NCI-H69 (cell line): ENCODE measurements around the gene ADAMTS14.

Experiments used
- DNase-seq: peaks from one replicate; lab custom pipeline; 2025; lab: John Stamatoyannopoulos, UW

The ADAMTS14 gene

DNA sequence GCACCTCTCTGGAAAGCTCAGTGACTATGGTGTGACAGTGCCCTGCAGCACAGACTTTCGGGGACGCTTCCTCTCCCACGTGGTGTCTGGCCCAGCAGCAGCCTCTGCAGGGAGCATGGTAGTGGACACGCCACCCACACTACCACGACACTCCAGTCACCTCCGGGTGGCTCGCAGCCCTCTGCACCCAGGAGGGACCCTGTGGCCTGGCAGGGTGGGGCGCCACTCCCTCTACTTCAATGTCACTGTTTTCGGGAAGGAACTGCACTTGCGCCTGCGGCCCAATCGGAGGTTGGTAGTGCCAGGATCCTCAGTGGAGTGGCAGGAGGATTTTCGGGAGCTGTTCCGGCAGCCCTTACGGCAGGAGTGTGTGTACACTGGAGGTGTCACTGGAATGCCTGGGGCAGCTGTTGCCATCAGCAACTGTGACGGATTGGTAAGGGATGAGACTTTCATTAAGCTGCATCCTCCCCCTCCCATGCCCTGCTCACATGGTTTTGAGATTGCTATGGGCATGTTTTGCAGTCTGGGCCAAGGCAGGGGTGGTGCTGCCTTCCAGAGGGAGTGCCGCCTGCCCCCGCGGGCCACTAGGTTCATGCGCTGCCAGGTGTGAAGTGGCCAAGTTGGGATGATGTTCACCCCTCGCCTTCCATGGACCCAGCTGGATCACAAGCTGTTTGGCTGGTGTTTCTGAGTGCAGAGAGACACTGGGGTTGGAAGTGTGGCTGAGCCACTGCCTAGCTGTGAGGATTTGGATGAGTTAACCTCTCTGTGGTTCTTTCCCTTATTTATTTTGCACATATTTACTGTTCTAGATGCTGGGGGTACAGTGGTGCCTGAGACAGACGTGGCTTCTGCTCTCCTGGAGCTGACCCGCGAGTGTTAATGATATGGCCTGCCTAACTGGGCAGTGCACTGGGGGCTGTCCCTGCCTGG, 2.5 kb downstream of the ADAMTS14 start:
- DNase-seq, result peak; percentile 35

DNA sequence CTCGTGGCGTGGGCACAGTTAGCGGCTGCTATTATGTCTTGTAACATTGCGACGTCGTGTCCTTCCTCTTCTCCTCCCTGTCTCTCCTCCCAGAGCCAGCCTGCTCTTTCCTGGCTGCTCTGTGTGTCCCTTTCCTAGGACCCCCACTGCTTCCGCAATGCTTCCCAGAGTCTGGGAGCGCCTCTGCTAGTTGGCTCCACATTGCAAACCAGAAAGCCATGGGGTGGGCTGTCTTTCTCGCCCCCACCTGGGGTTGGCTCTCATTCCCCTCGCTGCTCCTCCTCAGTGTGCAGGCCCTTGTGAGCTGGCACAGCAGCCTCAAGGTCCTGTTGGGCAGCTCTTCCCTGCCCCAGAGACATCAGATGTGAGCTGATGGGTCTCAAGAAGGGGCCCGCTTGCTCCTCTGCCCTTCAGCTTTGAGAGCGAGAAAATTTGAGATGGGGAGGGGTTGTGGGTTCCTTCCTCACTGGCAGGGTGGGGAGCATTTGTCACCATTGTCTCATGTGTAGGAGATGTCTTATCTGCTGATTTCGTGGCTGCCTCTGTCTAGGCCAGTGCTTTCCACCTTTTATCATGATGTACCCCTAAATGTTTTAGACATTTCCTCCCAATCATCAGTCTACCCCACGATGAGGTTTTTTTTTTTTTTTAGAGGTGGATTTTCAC, 3.3 kb downstream of the ADAMTS14 start:
- no peak for DNase-seq

DNA sequence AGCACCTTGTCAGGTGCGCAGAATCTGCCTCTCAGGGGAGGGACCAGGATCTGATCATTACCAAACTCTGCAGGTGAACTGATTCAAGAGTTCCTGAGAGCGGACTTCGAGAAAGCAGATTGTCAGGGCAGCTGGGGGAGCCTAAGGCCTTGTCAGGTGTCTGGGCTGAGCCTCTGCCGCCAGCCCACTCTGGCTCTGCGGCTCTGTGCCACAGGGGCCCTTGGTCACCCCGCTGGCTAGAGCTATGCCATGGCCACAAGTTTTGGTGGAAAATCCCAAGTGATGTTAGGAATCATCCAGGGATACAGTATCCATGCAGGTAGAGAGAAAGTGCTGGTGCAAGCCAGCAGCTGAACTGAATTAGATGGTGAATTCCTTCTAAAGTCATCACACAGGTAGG, 4.2 kb downstream of the ADAMTS14 start:
- no peak for DNase-seq

DNA sequence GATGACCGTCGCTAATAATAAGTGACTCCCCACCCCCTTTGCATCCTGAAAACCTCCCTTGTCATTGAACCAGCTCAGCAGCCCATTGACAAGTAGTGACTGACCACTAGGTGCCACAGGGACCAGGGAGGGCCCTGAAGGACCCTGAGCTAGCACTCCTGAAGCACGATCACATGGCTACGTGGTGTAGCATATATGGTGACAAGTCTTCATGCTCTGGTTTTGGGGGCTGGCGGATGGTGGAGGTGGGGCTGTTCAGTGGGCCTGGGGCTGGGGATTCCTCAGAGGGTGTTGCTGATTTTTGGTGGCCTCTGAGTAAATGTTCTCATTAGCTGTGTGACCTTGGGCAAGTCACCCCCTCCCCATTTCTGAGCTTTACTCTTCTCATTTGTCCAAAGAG, 4.7 kb downstream of the ADAMTS14 start:
- no peak for DNase-seq

DNA sequence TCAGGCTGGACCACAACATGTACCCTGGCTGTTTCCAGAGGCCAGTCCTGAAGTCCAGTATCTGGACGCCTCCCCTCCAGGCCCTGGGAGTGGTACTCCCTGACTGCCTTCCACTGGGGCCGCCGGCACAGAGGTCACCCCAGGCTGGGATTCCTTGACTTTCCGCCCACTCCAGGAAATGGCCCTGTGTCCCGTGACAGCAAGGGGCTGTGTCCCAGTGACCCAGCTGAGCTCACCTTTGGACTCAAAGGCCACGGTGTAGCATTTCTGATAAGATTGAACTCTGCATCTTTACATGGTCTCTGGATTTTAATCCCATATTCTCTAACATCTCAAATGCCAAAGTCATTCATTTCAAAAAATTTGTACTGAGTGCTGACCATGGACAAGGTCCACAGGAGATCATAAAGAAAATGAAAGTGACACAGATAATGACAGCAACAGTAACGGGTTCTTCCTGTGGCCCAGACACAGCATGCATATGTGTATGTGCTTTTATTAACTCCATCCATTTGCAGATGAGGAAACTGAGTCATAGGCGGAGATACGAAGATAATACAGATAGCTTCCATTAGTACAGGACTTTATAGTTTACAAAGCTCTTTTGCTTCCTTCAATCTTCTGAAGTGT, 5.4 kb downstream of the ADAMTS14 start:
- no peak for DNase-seq

DNA sequence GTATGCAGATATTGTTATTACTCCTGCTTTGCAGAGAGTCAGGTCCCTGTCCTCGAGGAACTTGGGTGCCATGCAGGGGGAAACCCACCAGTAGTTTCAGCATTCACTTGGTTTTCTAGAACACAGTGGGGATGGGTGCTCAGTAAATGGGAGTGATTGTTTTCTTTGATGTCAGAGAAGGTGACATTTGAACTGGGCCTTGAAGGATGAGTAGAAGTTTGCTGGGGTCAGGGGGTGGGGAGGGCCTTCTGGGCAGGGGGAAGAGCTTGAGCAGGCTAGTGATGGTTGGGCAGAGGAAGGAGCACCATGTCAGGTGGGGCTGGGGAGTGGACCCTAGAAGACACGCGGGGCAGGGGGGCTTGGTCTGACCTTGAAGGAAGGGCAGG, 5.9 kb downstream of the ADAMTS14 start:
- DNase-seq, result no peak

DNA sequence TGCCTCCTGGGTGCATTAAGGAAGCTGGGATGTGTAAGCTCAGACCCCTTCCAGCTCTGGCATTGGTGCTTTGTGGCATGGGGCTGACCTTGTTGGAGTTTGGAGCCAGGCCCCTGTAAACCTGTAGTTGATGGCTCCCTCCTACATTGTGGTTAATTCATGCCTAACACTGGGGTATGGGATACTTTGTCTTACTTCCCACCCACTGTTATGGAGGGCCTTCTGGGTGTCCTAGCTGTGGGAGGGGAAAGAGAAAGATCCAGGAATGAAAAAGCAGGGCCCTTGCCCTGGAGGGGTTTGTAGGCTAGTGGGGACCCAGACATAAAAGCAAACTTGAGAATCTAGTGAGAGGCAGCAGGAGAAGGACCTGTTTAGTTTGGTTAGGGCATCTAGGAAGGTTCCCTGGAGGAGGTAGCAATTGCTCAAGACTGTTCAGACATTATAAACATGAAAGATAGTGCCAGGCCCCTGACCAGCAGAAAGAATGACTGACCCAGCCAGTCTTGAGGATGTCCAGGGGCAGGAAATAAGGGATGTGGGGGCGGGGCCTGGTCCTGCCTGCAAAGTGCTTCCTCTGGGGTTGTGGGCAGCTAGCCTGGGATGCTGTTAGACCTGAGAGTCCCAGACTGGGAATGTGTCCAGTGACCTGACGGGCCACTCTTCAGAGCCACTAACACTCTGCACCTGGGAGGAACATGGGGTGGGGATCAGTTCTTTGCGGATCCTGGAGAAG, 6.6 kb downstream of the ADAMTS14 start:
- DNase-seq, result no peak

DNA sequence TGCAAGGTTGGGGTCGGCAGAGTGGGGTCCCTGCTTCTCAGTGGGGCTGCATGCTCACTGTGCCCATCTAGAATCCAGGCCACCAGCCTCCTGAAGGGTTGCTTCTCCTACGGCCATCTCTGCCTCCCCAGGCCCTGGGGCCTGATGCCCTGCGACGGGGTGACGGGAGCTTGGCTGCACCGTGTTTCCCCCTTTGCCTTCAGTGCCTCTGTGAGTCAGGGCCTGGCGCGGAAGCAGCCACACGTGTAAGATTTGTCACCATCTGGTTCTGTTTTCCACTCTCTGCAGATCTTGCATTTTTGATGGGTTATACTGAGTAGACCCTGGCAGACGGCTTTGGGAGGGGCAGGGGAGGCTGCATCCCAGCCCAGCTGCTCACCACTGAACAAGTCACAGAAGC, 7.2 kb downstream of the ADAMTS14 start:
- peak; percentile 5 for DNase-seq

DNA sequence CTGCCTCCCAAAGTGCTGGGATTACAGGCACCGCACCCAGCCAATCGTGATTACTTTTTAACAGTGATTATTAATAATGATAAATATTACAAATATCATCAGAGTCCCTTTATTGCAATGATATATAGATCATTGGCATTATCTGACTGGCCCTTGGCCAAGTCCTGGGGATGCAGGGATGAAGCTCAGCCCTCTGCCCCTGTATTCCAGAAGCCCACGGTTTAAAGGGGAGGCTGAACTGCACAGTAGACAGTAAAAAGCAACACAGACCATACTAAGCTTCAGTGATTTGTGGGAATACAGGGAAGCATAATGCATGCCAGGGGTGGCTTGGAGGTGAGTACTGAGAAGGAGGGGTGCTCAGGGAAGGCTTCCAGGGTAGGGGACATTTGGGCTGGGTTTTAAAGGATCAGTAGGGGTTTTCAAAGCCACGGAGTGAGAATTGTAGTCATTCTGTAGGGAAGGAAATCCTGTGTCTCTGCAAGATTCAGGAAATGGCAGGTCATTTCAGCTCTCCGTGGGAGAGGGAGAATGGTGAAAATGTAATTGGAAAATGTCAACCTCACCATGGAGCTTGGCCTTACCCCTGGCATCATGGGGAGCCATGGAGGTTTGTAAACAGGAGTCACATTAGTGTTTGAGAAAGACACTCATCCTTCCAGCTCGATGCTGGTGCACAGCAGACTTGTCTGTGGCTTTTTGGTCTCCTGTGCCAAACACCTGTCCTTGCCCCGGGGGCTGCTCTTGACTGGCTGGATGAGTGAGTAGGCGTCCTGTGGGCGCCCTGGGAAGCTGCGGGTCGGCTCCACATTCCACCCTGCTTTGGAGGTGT, 8.8 kb downstream of the ADAMTS14 start:
- peak; percentile 83 for DNase-seq

DNA sequence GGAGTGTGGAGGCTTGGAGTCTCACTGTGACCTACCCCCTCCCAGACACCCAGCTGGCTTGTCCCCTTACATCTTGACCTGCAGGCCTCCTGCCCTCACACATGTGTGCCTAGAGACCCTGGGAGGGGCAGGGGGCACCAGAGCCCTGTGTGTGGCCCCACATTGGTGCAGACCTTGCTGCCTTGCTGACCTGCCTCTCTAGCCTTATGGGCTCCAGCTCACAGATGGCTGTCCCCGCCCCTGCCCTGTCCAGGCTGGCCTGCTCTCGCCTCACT, 9.4 kb downstream of the ADAMTS14 start:
- DNase-seq, result no peak

DNA sequence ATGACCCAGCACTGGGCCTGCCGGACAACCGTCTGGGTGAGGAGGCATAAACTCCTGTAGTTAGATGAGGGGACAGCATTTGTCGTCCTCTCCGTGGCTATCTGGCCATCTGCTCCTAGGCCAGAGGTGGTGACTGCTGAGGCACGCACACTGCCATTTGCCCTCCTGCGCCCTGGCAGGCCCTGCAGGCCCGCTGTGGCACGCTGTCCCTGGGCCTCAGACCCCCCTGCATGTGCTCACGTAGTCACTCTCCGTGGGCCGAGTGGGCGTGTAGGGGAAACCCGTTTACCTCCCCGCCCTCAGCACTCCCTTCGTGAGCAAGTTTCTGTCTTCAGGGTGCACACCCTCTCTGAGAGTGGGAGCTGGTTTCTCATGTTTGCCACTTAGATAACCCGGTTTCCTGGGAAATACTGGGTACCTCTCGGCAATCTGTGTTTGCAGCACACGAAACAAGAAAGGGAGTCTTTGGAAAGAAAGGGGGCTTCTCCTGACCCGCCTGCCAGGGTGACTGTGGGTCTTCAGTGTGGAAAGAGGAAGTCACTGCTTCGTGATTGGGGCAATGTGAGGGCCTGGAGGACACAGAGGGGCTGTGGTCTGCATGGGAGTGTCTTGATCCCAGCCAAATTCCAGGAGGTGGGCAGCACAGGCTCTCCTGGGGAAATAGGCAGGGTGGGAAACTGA, 10.8 kb downstream of the ADAMTS14 start:
- DNase-seq, result no peak

DNA sequence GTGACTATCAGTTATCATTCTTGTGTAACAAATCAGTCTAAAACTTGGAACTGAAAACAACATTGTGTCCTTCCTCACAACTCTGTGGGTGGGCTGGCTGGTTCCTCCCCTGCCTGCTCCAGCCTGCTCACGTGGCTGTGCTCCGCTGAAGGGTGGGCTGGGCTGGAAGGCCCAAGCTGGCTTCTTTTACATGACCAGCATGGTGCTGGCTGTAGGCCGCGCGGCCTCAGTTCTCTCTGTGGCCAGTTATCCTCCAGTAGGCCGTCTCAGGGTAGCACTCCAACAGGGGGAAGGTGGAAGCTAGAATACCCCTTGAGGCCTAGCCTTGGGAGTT, 11.3 kb downstream of the ADAMTS14 start:
- DNase-seq, result no peak

DNA sequence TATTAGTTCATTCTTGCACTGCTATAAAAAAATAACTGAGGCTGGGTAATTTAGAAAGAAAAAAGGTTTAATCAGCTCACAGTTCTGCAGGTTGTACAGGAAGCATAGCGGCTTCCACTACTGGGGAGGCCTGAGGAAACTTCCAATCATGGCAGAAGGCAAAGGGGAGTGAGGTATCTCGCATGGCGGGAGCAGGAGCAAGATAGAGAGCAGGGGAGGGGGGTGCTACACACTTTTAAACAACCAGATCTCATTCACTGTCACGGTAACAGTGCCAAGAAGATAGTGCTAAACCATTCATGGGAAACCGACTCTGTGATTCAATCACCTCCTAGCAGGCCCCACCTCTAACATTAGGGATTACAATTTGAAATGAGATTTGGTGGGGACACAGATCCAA, 11.6 kb downstream of the ADAMTS14 start:
- no peak for DNase-seq

DNA sequence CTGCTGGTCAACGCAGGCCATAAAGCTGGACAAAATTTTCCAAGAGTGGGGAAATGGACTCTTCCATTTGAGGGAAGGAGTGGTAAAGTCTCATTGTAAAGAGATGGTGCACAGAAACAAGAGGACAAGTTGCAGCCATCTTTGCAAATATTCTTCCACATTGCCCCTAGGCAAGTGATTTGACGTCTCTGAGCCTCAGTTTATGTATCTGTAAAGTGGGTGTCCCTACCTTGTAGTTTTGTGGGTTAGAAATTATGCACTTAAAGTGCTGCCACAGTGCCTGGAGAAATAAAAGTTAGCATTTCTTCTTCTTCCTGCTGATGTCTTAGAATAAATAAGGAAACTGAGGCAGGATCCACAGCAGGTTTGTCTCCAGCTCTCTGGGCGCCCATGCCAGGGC, 12.1 kb downstream of the ADAMTS14 start:
- DNase-seq, result no peak

DNA sequence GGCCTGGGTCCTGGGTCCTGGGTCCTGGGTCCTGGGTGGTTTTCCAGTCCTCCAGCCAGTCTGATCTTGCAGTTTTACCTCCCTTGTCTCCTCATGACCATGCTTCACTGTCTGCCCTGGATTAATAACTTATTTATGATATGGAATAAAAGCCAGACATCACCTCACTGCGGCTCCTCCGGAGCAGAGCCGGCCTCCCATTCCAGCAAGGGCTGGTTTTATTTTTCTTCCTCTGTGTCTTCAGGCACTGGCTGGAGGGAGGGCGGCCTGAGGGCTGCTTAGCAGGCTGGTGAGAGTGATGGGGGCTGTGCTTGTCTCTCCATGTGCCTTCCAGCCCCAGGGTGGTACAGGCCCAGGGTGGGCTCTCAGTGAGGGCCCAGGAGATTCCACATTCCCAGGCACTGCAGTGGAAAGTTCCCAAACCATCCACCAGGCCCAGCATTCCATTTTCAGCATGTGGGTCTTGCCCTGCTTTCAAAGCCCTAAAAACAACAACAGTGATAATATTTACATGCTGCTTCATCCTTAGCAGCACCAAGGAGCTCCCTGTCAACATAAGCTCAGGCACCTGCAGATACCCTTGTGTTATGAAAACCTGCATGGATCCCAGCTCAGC, 12.6 kb downstream of the ADAMTS14 start:
- no peak for DNase-seq

DNA sequence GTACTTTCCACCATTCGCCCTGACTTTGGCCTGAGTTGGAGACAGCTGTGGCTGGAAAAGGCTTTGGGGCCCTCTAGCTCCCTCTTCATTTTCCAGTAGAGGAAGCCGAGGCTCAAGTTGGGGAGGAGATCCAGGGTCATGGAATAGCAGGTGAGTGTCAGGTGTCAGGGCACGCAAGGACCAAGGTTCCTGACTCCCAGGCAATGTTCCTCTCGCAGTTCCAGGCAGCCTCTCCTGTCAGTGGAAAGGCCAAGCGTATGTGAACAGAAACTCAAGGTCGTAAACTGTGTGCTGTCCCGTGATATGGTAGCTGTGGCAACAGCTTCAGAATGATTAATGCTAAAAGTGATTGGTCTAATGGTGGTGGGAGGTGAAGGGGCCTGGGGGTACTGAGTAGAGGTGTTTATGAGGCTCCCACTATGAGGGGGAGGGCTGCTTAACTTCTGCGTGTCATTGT, 13.2 kb downstream of the ADAMTS14 start:
- no peak for DNase-seq

DNA sequence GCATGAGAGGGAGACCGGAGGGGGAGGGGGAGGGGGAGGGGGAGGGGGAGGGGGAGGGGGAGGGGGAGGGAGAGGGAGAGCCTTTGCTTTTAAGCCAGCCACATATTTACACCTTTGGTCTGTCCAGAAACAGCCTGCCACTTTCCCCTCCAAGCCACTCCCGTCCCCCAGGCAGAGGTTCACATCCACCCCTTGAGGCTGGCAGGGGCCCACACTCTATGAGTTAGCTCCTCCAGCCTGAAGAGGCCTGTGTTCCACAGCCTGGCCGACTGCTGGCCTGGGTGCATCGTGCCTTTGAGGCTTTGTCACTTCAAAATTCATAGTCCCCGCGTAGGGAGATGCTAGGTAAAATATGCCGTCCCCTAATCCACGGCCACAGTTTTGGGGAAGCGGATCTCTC, 16.5 kb downstream of the ADAMTS14 start:
- no peak for DNase-seq

DNA sequence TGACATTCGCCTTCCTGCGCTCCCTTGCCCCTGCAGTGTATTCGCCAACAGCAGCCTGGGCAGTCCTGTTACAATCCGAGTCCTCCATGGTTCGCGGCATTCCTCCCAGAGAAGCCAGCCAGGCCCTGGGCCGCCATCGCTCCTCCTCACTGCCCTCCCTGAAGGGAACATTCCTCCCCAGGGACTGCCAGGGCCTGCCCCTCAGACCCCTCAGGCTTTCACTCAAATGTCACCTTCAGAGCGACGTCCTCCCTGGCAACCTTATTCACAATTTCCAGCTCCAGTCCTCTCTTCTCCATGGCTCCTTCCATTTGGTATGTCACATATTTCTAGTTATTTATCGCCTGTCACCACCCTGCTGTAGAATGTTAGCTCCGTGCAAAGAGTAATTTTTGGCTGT, 17.4 kb downstream of the ADAMTS14 start:
- DNase-seq, result no peak

DNA sequence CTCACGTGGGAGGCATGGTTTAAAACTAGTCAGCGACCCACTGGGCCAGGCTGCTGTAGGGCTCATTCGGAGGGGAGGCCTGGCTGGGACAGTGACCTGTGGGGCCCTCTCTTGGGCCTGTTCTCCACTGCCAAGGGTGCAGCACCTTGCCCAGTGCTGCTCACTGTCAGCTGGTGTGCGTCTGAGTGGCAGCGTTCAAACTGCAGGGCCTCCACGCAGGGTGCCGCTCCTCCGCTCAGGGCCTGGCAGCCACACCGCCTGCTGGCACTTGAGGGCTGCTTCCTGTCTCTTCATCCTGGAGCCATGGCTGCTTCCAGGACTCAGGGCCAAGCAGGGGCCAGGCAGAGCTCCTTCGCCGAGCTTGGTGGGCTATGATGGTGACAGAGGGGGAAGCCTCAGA, 18.3 kb downstream of the ADAMTS14 start:
- peak; percentile 44 for DNase-seq

DNA sequence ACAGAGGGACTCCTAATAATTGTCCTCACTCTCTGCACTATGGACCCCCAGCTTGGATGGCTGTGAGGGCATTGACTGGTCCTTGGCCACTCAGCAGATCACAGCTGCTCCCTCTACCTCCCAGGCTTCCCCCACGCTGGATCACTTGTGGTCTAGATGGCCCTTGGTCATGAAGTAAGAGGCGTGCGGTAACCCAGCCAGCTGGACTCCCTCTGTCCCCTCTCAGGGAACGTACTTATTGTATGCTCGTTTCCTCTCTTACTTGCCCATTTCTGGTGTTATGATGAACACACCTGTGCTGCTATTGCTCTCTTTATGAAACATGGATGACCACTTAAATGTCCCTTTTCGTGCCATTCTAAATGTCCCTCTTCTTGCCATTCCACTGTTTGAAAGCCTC, 19.3 kb downstream of the ADAMTS14 start:
- DNase-seq, result no peak
